Astrocyte of the cerebellum (primary cell): ENCODE results near the gene CDH4.

ENCODE experiments used
- DNase-seq: peaks from one replicate; pipeline ENCODE4 v3.0.0-alpha.2; 2011; ENCODE audit warnings: low read depth
- H3K4me3 ChIP-seq: 2 replicates; pipeline ENCODE4 v1.5.1; 2011; ENCODE audit warnings: mild to moderate bottlenecking, low read depth, low read length, moderate library complexity
- in situ Hi-C: cut with HindIII; loops from 2 replicates; pipeline ENCODE4 v1.10.0; 2017; ENCODE audit warnings: low sequenced_read_pairs
- TF ChIP-seq, protein P1 (sequence below): IDR thresholded peaks from 2 replicates; pipeline ENCODE4 v1.5.1; 2012; ENCODE audit warnings: low read length, low read depth, moderate library complexity, mild to moderate bottlenecking; ENCODE audit errors: missing control alignments

CDH4 gene

DNA sequence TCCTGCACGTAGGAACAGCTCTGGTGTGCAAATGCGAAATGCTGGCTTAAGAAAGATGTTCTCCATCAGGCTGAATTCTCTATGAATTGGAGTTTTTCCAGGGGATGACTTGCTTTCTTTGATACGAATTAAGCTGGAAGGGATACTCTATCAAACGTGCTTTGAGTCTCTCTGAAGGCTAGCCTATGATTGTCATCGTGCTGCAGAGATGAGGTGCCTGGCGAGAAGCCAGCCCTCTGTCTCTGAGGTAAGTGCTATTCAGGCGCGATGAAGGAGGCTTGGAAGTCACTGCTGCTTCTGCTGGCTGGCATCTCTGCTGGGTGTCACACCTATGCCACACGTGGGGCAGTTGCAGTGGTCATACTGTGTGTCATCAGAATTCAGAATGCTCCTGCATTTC is 589.9 kb downstream of the CDH4 start:
- TF ChIP-seq, protein P1, sequence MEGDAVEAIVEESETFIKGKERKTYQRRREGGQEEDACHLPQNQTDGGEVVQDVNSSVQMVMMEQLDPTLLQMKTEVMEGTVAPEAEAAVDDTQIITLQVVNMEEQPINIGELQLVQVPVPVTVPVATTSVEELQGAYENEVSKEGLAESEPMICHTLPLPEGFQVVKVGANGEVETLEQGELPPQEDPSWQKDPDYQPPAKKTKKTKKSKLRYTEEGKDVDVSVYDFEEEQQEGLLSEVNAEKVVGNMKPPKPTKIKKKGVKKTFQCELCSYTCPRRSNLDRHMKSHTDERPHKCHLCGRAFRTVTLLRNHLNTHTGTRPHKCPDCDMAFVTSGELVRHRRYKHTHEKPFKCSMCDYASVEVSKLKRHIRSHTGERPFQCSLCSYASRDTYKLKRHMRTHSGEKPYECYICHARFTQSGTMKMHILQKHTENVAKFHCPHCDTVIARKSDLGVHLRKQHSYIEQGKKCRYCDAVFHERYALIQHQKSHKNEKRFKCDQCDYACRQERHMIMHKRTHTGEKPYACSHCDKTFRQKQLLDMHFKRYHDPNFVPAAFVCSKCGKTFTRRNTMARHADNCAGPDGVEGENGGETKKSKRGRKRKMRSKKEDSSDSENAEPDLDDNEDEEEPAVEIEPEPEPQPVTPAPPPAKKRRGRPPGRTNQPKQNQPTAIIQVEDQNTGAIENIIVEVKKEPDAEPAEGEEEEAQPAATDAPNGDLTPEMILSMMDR = no peak
- in situ Hi-C loops = no loop called here
- no peak for DNase-seq
- no peak overlapping the region for H3K4me3 ChIP-seq

- TF ChIP-seq, protein P1 = no peak
- no peak overlapping the region for H3K4me3 ChIP-seq
- in situ Hi-C loops = loop anchor here (5.0 kb wide), 1 partner anchor 32 kb away; no protein-coding TSS in a partner anchor
- DNase-seq = no peak
Observed at GRCh38 chr20:61844621-61845020, 592.6 kb downstream of the CDH4 start.

DNA sequence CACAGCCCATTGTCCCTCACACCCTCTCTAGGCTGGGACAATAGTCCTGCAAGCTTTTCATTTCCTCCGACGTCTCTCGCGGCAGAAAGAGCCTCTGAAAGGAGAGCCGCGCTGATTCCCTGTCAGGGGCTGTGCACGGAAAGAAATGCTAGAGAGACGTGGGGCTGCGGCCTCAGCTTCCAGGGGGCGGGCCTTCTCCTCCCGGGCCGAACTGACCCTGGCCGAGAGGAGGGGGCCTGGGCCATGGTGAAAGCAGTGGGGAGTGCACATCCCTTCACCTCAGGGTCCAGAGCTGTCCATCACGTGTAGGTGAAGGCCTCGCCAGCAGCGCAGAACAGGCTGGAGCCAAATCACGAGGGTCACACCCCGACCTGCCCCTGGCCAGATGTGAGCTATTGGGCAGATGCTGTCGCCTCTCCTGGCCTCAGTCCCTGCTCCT is 593.2 kb downstream of the CDH4 start:
- no peak overlapping the region for H3K4me3 ChIP-seq
- no peak for DNase-seq
- in situ Hi-C loops = loop anchor here (5.0 kb wide), 1 partner anchor 33 kb away; no protein-coding TSS in a partner anchor
- TF ChIP-seq, protein P1 = no peak

DNA sequence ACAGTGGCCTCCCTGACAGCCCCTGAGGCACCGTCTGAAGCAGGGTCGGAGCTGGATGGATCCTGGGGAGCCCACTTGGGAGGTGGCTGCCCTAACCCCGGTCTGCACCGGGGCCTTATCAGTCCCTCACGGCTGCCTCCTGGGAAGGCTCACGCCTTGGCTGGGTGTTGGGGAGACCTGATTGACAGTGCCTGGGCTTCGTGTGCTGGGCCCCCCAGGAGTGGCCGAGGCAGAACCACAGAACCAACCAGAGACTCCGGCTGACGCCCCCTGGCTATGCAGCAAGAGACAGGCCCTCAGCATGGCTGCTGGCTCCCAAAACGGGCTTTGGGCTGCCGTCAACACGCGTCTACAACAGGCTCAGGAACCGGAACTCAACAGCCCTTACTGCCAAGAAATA is 594.0 kb downstream of the CDH4 start:
- no peak overlapping the region for H3K4me3 ChIP-seq
- TF ChIP-seq, protein P1 = no peak
- DNase-seq = no peak
- in situ Hi-C loops = loop anchor here (5.0 kb wide), 1 partner anchor 34 kb away; no protein-coding TSS in a partner anchor

DNA sequence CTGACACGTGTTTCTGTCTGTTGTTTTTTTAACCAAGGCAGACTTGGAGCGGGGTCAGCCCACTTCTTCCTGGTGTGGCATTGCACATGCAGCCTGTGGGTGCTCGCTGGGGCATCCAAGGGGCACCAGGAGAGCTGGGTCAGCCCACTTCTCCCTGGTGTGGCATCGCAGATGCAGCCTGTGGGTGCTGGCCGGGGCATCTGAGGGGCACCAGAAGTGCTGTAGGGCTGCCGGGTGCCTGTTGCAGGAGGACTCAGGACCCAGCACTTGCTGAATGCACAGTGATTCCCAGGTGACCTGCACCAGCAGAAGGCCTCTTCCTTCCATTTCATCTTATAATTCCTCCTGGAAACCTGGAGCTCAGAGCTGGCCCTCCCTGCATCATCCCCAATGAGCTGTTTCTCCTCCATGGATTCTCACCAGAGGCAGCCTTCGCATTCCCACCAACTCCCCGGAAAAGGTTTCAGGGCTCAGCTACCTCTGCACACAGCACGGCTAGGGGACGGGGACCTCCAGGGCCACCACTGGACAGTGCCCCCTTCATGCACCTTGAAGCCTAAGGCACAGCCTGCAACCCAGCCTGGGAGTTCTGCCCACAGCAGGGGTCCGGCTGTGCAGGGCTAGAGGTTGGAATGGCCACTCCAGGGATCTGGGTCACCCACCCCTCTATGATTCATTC is 594.8 kb downstream of the CDH4 start:
- TF ChIP-seq, protein P1 = no peak
- no peak for DNase-seq
- in situ Hi-C loops = loop anchor here (5.0 kb wide), 1 partner anchor 35 kb away; no protein-coding TSS in a partner anchor
- no peak overlapping the region for H3K4me3 ChIP-seq

DNA sequence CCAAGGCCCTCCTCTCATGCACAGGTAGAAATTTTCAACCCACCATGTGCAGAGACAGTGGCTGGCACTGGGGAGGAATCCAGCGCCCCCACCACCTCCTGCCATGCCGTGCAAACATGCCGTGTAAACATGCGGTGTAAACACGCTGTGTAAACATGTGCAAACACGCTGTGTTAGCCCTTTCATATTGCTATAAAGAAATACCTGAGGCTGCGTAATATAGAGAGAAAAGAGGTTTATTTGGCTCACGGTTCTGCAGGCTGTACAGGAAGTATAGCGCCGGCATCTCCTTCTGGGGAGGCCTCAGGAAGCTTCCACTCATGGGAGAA is 595.3 kb downstream of the CDH4 start:
- H3K4me3 ChIP-seq = no peak overlapping the region
- in situ Hi-C loops = loop anchor here (5.0 kb wide), 1 partner anchor 35 kb away; no protein-coding TSS in a partner anchor
- no peak for DNase-seq
- TF ChIP-seq, protein P1 = no peak

- no peak overlapping the region for H3K4me3 ChIP-seq
- DNase-seq = no peak
- TF ChIP-seq, protein P1 = no peak
- in situ Hi-C loops = loop anchor here (5.0 kb wide), 1 partner anchor 36 kb away; no protein-coding TSS in a partner anchor
Observed at GRCh38 chr20:61847986-61848385, 595.9 kb downstream of the CDH4 start.
